WTC11 (cell line): Measurements from ENCODE around the gene PCDHGA1. TPM values are rescaled to one million over a fixed set of nuclear protein-coding genes. Genes with fewer than 3 reads are reported as not detected.

Experiments
- ATAC-seq: fragments of 200-7000 bp; cut with Tn5 transposase; 2 replicates; pipeline ENCODE4 v1.10.0; 2021; ENCODE audit warnings: mild to moderate bottlenecking, moderate library complexity
- CTCF ChIA-PET: fragments of 300-600 bp; sonication (Branson Sonifier 250); formaldehyde crosslinking; loops from one replicate; lab custom pipeline; 2021; ENCODE audit warnings: antibody characterized with exemption; lab: Charles Lee
- POLR2A ChIA-PET: fragments of 350-600 bp; sonication (Branson Sonifier 250); formaldehyde crosslinking; loops from one replicate; lab custom pipeline; 2021; ENCODE audit warnings: antibody characterized with exemption; lab: Charles Lee
- DNase-seq: peaks from one replicate; pipeline ENCODE4 v3.0.0; 2021; ENCODE audit warnings: low spot score
- H3K27ac Mint-ChIP-seq: 2 replicates; pipeline ENCODE4 v1.8.0; 2021; ENCODE audit warnings: mixed read lengths
- H3K27me3 Mint-ChIP-seq: 2 replicates; pipeline ENCODE4 v1.8.0; 2021; ENCODE audit warnings: low read depth, mild to moderate bottlenecking, moderate library complexity, mixed read lengths
- H3K36me3 Mint-ChIP-seq: 2 replicates; pipeline ENCODE4 v1.8.0; 2021; ENCODE audit warnings: mixed read lengths
- H3K4me1 Mint-ChIP-seq: 2 replicates; pipeline ENCODE4 v1.8.0; 2022; ENCODE audit warnings: mixed read lengths
- H3K4me3 Mint-ChIP-seq: 2 replicates; pipeline ENCODE4 v1.8.0; 2021; ENCODE audit warnings: mild to moderate bottlenecking, moderate library complexity, mixed read lengths
- H3K9me3 Mint-ChIP-seq: 2 replicates; pipeline ENCODE4 v1.8.0; 2021; ENCODE audit warnings: mixed read lengths
- CREM ChIP-seq: sonication (generic); formaldehyde crosslinking; IDR thresholded peaks from 2 replicates; pipeline ENCODE4 v1.8.1; 2022; ENCODE audit warnings: mild to moderate bottlenecking, missing genetic modification reagents, moderate library complexity
- EMX1 ChIP-seq: fragments of 250-450 bp; sonication (Bioruptor Pico); IDR thresholded peaks from 2 replicates; pipeline ENCODE4 v1.8.0; 2021; ENCODE audit warnings: mild to moderate bottlenecking
- ERG ChIP-seq: fragments of 250-450 bp; sonication (Bioruptor Pico); IDR thresholded peaks from 2 replicates; pipeline ENCODE4 v1.8.0; 2021; ENCODE audit warnings: mild to moderate bottlenecking
- JUN ChIP-seq: sonication (generic); formaldehyde crosslinking; IDR thresholded peaks from 2 replicates; pipeline ENCODE4 v1.8.0; 2023; ENCODE audit warnings: mild to moderate bottlenecking, missing genetic modification reagents
- MAX ChIP-seq: sonication (generic); formaldehyde crosslinking; IDR thresholded peaks from 2 replicates; pipeline ENCODE4 v1.8.0; 2022; ENCODE audit warnings: mild to moderate bottlenecking, missing genetic modification reagents
- NR2C2 ChIP-seq: sonication (generic); formaldehyde crosslinking; IDR thresholded peaks from 2 replicates; pipeline ENCODE4 v1.8.0; 2022; ENCODE audit warnings: mild to moderate bottlenecking, missing genetic modification reagents
- RORB ChIP-seq: fragments of 250-450 bp; sonication (Bioruptor Pico); IDR thresholded peaks from 2 replicates; pipeline ENCODE4 v1.9.0; 2021; ENCODE audit warnings: mild to moderate bottlenecking
- SP1 ChIP-seq: sonication (generic); formaldehyde crosslinking; conservative IDR thresholded peaks from 2 replicates; pipeline ENCODE4 v1.8.1; 2022; ENCODE audit warnings: missing genetic modification reagents
- ZNF281 ChIP-seq: sonication (generic); formaldehyde crosslinking; IDR thresholded peaks from 2 replicates; pipeline ENCODE4 v1.8.0; 2023; ENCODE audit warnings: mild to moderate bottlenecking, missing genetic modification reagents
- ZNF532 ChIP-seq: fragments of 250-450 bp; sonication (Bioruptor Pico); IDR thresholded peaks from 2 replicates; pipeline ENCODE4 v1.9.0; 2021; ENCODE audit warnings: mild to moderate bottlenecking, borderline replicate concordance
- ZSCAN18 ChIP-seq: fragments of 250-450 bp; sonication (Bioruptor Pico); IDR thresholded peaks from 2 replicates; pipeline ENCODE4 v2.1.2; 2022; ENCODE audit warnings: mild to moderate bottlenecking, moderate library complexity
- total RNA-seq: library from RNA; stranded (reverse); gene quantifications from 3 replicates; pipeline ENCODE4 v1.2.3, GENCODE V29; 2021
- TF ChIP-seq, protein P1 (sequence below): sonication (generic); formaldehyde crosslinking; IDR thresholded peaks from 2 replicates; pipeline ENCODE4 v1.8.1; 2023; ENCODE audit warnings: mild to moderate bottlenecking, missing genetic modification reagents, moderate library complexity
- TF ChIP-seq, protein P2 (sequence below): sonication (generic); formaldehyde crosslinking; IDR thresholded peaks from 2 replicates; pipeline ENCODE4 v1.8.1; 2023; ENCODE audit warnings: mild to moderate bottlenecking, missing genetic modification reagents
- TF ChIP-seq, protein P3 (sequence below): sonication (generic); formaldehyde crosslinking; IDR thresholded peaks from 2 replicates; pipeline ENCODE4 v1.8.0; 2023; ENCODE audit warnings: missing genetic modification reagents

Gene PCDHGA1
- total RNA-seq, 1 experiment from 2014 or later: 1.5 TPM

DNA sequence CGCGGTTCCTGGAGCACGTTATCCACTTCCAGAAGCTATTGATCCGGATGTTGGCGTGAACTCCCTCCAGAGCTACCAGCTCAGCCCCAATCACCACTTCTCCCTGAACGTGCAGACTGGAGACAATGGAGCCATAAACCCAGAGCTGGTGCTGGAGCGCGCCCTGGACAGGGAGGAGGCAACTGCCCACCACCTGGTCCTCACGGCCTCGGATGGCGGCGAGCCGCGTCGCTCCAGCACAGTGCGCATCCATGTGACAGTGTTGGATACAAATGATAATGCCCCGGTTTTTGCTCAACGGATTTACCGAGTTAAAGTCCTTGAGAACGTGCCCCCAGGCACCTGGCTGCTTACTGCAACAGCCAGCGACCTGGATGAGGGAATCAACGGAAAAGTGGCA, 73.1 kb downstream of the PCDHGA1 start:
- Mint-ChIP-seq H3K27ac (no peak overlapping the region), H3K4me3 (no peak overlapping the region), H3K36me3 (peaks cover 49% of the 10 kb centered on the region), H3K4me1 (peaks cover 3% of the 10 kb centered on the region), H3K27me3 (peaks cover 17% of the 10 kb centered on the region), H3K9me3 (peaks cover 43% of the 10 kb centered on the region)
- POLR2A ChIA-PET: no interaction called here
- CTCF ChIA-PET: interaction anchor here (0.6 to 1.7 kb wide), 9 partner anchors 10 to 160 kb away, joined by 3 to 15 read pairs (median 5); partner anchors contain the start of genes PCDHGA10, PCDHGA11, PCDHGA8 and PCDHGB3
- TF ChIP-seq, protein P1, sequence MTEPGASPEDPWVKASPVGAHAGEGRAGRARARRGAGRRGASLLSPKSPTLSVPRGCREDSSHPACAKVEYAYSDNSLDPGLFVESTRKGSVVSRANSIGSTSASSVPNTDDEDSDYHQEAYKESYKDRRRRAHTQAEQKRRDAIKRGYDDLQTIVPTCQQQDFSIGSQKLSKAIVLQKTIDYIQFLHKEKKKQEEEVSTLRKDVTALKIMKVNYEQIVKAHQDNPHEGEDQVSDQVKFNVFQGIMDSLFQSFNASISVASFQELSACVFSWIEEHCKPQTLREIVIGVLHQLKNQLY (CRISPR knock-in tag): no peak
- TF ChIP-seq RORB (CRISPR knock-in tag): no peak
- no peak for TF ChIP-seq ZNF281 (CRISPR knock-in tag)
- TF ChIP-seq SP1 (CRISPR knock-in tag): no peak
- TF ChIP-seq, protein P2, sequence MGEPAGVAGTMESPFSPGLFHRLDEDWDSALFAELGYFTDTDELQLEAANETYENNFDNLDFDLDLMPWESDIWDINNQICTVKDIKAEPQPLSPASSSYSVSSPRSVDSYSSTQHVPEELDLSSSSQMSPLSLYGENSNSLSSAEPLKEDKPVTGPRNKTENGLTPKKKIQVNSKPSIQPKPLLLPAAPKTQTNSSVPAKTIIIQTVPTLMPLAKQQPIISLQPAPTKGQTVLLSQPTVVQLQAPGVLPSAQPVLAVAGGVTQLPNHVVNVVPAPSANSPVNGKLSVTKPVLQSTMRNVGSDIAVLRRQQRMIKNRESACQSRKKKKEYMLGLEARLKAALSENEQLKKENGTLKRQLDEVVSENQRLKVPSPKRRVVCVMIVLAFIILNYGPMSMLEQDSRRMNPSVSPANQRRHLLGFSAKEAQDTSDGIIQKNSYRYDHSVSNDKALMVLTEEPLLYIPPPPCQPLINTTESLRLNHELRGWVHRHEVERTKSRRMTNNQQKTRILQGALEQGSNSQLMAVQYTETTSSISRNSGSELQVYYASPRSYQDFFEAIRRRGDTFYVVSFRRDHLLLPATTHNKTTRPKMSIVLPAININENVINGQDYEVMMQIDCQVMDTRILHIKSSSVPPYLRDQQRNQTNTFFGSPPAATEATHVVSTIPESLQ (CRISPR knock-in tag): no peak
- no peak for TF ChIP-seq ERG (CRISPR knock-in tag)
- TF ChIP-seq MAX (CRISPR knock-in tag): no peak
- TF ChIP-seq JUN: no peak
- TF ChIP-seq ZSCAN18 (CRISPR knock-in tag): no peak
- TF ChIP-seq, protein P3, sequence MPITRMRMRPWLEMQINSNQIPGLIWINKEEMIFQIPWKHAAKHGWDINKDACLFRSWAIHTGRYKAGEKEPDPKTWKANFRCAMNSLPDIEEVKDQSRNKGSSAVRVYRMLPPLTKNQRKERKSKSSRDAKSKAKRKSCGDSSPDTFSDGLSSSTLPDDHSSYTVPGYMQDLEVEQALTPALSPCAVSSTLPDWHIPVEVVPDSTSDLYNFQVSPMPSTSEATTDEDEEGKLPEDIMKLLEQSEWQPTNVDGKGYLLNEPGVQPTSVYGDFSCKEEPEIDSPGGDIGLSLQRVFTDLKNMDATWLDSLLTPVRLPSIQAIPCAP: no peak
- TF ChIP-seq NR2C2 (CRISPR knock-in tag): no peak
- no peak for TF ChIP-seq EMX1
- TF ChIP-seq CREM (CRISPR knock-in tag): no peak
- TF ChIP-seq ZNF532: no peak
- DNase-seq (no peak), ATAC-seq (no peak)
